Stomach (tissue), 9 donors: ENCODE measurements around the gene NDUFA8. TPM values are rescaled to one million over a fixed set of nuclear protein-coding genes. Genes with fewer than 3 reads are reported as not detected.
A peak's percentile ranks its signal among the peaks of the same experiment; 100 is the strongest.

Experiments
- DNase-seq, 2 donors: peaks; one replicate each; pipeline versions ENCODE4 v3.0.0 to v3.0.0-alpha.2; 2013 to 2019
- H3K27ac ChIP-seq, 5 donors: fragments of 200-600 bp in 4 of 5; sonication (generic) in 4 of 5; one replicate each; pipeline ENCODE4 v1.5.1; 2013 to 2019; ENCODE audit warnings: mild to moderate bottlenecking in 1 of 5, moderate library complexity in 1 of 5
- H3K27me3 ChIP-seq, 3 donors: fragments of 200-600 bp; sonication (generic); one replicate each; pipeline ENCODE4 v1.5.1; 2017 to 2019; ENCODE audit warnings: mixed run types in 1 of 3
- H3K36me3 ChIP-seq, 4 donors: fragments of 200-600 bp; sonication (generic); 1 replicate in 3 of 4; 2 replicates in 1 of 4; pipeline ENCODE4 v1.5.1; 2016 to 2019
- H3K4me1 ChIP-seq, 4 donors: fragments of 200-600 bp; sonication (generic); one replicate each; pipeline ENCODE4 v1.5.1; 2016 to 2019
- H3K4me3 ChIP-seq, 4 donors: fragments of 200-600 bp; sonication (generic) in 3 of 4; one replicate each; pipeline ENCODE4 v1.5.1; 2016 to 2019; ENCODE audit warnings: mild to moderate bottlenecking in 1 of 4
- H3K9me3 ChIP-seq, 4 donors: fragments of 200-600 bp; sonication (generic); one replicate each; pipeline ENCODE4 v1.5.1; 2016 to 2019
- EP300 ChIP-seq: sonication (generic); formaldehyde crosslinking; IDR thresholded peaks from one replicate; pipeline ENCODE4 v1.6.1; 2017; ENCODE audit warnings: antibody characterized with exemption
- POLR2A ChIP-seq, 4 donors: fragments of 450-650 bp; IDR thresholded peaks; one replicate each; pipeline ENCODE4 v1.6.1; 2016; ENCODE audit warnings: antibody characterized with exemption in 4 of 4, control low read depth in 2 of 4, mild to moderate bottlenecking in 1 of 4, moderate library complexity in 1 of 4
- POLR2AphosphoS5 ChIP-seq, 3 donors: sonication (generic); formaldehyde crosslinking; IDR thresholded peaks; one replicate each; pipeline ENCODE4 v1.6.1; 2016; ENCODE audit warnings: antibody characterized with exemption in 3 of 3
- WGBS, 5 donors: extraction: QIAGEN DNeasy Blood & Tissue Kit in 3 of 5; methylation state at CpG; one replicate each; pipeline versions ENCODE4 v1.1.5 to v1.1.7; 2013 to 2018; 5-methylcytosine and 5-hydroxymethylcytosine counted together
- intact Hi-C: fragments of 100-400 bp; cut with DNase I; formaldehyde crosslinking; loops from one replicate; pipeline ENCODE4 v1.15.1; 2023; ENCODE audit warnings: low total_unique reads
- polyA plus RNA-seq, 3 donors: library from polyadenylated mRNA; stranded (reverse); fragments of 200-250 nt; gene quantifications; one replicate each; pipeline ENCODE4 v1.2.3, GENCODE V29; 2013
- total RNA-seq, 5 donors: library from RNA; depleted of rRNA; stranded (reverse); fragments of >200 nt; gene quantifications; one replicate each; pipeline versions ENCODE4 v1.1.0 to v1.2.3, GENCODE V29; 2014 to 2016
- TF ChIP-seq, protein P1 (sequence below), 7 experiments: fragments of 450-650 bp in 4 of 7; fragments of 200-600 bp in 3 of 7; sonication (generic) in 3 of 7; IDR thresholded peaks; one replicate each; pipeline ENCODE4 v1.5.1; 2016 to 2019; ENCODE audit warnings: antibody characterized with exemption in 7 of 7, control low read depth in 2 of 7, mild to moderate bottlenecking in 1 of 7
- donor health status: healthy with polysubstance abuse.
- donor health status: Bipolar disorder and iron deficiency.
- donor health status: healthy.

The NDUFA8 gene
- total and polyA plus RNA-seq, 8 donors, result 10.5 to 130 (median 53.3) TPM

DNA sequence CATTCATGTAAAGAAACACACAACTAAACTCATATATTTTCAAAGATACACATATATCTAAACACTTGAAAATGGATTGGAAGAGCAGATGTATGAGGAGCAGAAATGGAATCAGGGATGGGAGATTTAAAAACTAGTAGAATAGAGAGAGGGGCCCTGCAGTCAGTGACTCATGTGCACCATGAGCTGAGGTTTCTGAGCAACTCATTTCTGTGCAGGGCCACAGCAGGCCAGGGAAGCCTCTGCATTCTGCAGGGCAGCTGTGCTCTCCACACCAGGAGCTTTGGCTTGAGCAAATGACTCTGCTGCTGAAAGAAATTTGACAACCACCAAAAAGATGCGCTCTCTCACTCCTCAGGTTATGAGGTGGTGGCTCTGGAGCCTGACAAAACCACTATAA lies 42.1 kb upstream of the NDUFA8 start:
- peaks cover 0 to 24% (median 7%) of the 10 kb centered on the region in 4 donors for H3K4me1 ChIP-seq
- H3K4me3 ChIP-seq, result no peak overlapping the region
- DNase-seq, result no peak
- no peak overlapping the region for H3K27ac ChIP-seq
- TF ChIP-seq POLR2AphosphoS5 (IDR thresholded peaks at IDR 0.05) (no peak), POLR2A (IDR thresholded peaks at IDR 0.05) (no peak), EP300 (no peak)
- TF ChIP-seq, protein P1, sequence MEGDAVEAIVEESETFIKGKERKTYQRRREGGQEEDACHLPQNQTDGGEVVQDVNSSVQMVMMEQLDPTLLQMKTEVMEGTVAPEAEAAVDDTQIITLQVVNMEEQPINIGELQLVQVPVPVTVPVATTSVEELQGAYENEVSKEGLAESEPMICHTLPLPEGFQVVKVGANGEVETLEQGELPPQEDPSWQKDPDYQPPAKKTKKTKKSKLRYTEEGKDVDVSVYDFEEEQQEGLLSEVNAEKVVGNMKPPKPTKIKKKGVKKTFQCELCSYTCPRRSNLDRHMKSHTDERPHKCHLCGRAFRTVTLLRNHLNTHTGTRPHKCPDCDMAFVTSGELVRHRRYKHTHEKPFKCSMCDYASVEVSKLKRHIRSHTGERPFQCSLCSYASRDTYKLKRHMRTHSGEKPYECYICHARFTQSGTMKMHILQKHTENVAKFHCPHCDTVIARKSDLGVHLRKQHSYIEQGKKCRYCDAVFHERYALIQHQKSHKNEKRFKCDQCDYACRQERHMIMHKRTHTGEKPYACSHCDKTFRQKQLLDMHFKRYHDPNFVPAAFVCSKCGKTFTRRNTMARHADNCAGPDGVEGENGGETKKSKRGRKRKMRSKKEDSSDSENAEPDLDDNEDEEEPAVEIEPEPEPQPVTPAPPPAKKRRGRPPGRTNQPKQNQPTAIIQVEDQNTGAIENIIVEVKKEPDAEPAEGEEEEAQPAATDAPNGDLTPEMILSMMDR (IDR thresholded peaks at IDR 0.05), result no peak
- intact Hi-C loops, result no loop called here
- H3K36me3 ChIP-seq, result no peaks in the 10 kb centered on the region
- peaks cover 0 to 13% (median 0%) of the 10 kb centered on the region in 3 donors for H3K27me3 ChIP-seq
- H3K9me3 ChIP-seq, result no peaks in the 10 kb centered on the region
- WGBS, 5 donors, result 86 to 100% (median 92%) methylated on average over 1 of the region's 1 CpG

DNA sequence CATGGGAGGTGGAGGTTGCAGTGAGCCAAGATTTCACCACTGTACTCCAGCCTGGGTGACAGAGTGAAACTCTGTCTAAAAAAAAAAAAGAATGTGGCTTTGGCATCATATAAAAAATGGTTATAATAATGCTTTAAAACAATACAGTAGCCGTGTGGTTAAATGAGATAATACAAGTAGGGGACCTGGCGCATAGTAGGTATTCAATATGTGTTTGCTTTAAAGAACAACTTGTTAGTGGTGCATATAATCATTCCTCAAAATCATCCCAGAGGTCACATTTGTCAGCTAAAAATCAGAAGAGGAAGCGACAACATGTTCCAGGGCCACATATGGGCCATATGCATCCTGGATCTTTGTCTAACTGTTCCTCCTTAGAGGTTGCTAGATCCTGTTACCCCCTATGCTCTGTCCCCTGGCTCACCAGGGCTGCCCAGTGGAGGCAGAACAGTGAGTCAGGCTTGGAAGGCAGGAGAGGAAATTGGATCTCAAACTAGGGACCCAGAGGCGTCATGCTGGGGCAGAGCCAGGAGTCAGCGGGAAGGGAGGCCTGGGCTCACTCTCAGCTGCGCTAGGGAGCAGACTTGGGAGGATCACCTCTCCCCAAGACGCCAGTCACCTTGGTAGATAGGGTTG lies 41.5 kb upstream of the NDUFA8 start:
- Histone ChIP-seq H3K9me3 (no peaks in the 10 kb centered on the region), H3K36me3 (no peaks in the 10 kb centered on the region), H3K4me3 (no peak overlapping the region), H3K4me1 (peaks cover 0 to 24% (median 7%) of the 10 kb centered on the region in 4 donors), H3K27me3 (peaks cover 0 to 7% (median 0%) of the 10 kb centered on the region in 3 donors), H3K27ac (no peak overlapping the region)
- TF ChIP-seq POLR2A (IDR thresholded peaks at IDR 0.05) (no peak), POLR2AphosphoS5 (IDR thresholded peaks at IDR 0.05) (no peak), EP300 (no peak)
- TF ChIP-seq, protein P1 (IDR thresholded peaks at IDR 0.05), result no peak
- intact Hi-C loops, result no loop called here
- DNase-seq, result peak in 1 of 2 donors; percentile 45
- WGBS, 5 donors, result 74 to 83% (median 76%) methylated on average over 7 of the region's 7 CpGs

DNA sequence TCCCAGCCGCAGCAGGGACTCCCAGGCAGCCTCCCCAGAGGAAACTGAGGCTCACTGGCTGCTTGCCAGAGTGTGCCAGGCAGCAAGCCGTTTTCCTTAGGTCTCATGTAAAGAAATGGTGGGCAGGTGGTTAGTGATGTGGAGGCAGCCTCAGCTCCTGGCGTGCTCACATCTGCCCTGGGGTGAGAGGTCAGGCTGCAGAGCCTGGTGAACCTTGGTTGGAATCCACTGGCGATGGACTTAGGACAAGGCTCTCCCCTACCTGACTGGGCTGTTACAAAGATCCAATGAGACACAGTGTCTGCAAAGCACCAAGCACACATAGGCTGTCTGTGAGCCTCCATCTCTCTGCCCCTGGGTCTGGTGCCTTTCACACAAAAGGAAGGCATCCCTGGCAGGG lies 38.3 kb upstream of the NDUFA8 start:
- intact Hi-C loops, result no loop called here
- Histone ChIP-seq H3K36me3 (no peaks in the 10 kb centered on the region), H3K27ac (no peak overlapping the region), H3K4me3 (no peak overlapping the region), H3K27me3 (peaks cover 0 to 7% (median 0%) of the 10 kb centered on the region in 3 donors), H3K9me3 (no peaks in the 10 kb centered on the region), H3K4me1 (peaks cover 0 to 20% (median 7%) of the 10 kb centered on the region in 4 donors)
- WGBS, 5 donors, result 72 to 83% (median 73%) methylated on average over 3 to 4 of the region's 4 CpGs
- no peak for DNase-seq
- TF ChIP-seq POLR2AphosphoS5 (IDR thresholded peaks at IDR 0.05) (no peak), EP300 (no peak), POLR2A (IDR thresholded peaks at IDR 0.05) (no peak)
- TF ChIP-seq, protein P1 (IDR thresholded peaks at IDR 0.05), result no peak

DNA sequence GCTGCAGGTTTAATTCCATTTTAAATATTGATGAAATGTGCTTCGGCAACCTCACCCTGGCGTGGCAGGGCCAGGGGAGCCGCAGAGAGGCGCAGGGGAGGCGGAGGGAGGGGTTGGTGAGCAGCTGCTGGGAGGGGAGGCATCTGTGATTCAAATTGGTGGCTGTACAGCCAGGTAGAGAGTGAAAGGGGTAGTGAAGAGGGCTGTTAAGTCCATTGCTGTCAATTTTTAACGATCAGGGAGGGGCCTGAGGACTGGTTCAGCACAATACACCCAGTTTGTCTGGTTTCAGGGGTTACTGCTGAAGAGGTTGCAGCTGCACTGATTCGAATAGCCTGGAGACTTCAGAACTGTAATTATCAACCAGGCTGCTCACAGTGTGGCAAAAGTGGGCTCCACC lies 37.8 kb upstream of the NDUFA8 start:
- H3K4me1 ChIP-seq, result peaks cover 0 to 15% (median 3%) of the 10 kb centered on the region in 4 donors
- intact Hi-C loops, result no loop called here
- DNase-seq, result no peak
- no peak for TF ChIP-seq POLR2A (IDR thresholded peaks at IDR 0.05)
- no peak for TF ChIP-seq POLR2AphosphoS5 (IDR thresholded peaks at IDR 0.05)
- TF ChIP-seq EP300, result no peak
- TF ChIP-seq, protein P1 (IDR thresholded peaks at IDR 0.05), result no peak
- H3K4me3 ChIP-seq, result no peak overlapping the region
- H3K27ac ChIP-seq, result no peak overlapping the region
- H3K9me3 ChIP-seq, result no peaks in the 10 kb centered on the region
- 44 to 60% (median 53%) methylated on average over 7 of the region's 7 CpGs for WGBS, 5 donors
- H3K27me3 ChIP-seq, result peaks cover 0 to 7% (median 0%) of the 10 kb centered on the region in 3 donors
- no peaks in the 10 kb centered on the region for H3K36me3 ChIP-seq
